Hepatocyte (in vitro differentiated cells): ENCODE data around the gene CD164.

Experiments used
- CTCF ChIP-seq: fragments of 200-600 bp; sonication (generic); IDR thresholded peaks from 2 replicates; pipeline ENCODE4 v1.5.1; 2016; ENCODE audit warnings: antibody characterized with exemption, mild to moderate bottlenecking; ENCODE audit not compliant: poor library complexity
- EZH2phosphoT487 ChIP-seq: fragments of 200-600 bp; sonication (generic); IDR thresholded peaks from one replicate; pipeline ENCODE4 v1.6.1; 2018; ENCODE audit warnings: antibody characterized with exemption, mild to moderate bottlenecking, low read depth, moderate library complexity; ENCODE audit not compliant: unreplicated experiment, severe bottlenecking

GRCh38 chr6:109388265-109388664 is 6.0 kb upstream of the CD164 start:
- TF ChIP-seq CTCF (no peak), EZH2phosphoT487 (no peak)
